ENCODE data around the gene SCAF1.

- no peak for TF ChIP-seq POLR2A (IDR thresholded peaks at IDR 0.05; ENCODE audit: low read depth, low read length)
- no peak for TF ChIP-seq POLR2AphosphoS5 (IDR thresholded peaks at IDR 0.05; ENCODE audit: low read depth, low read length)
- no peak for TF ChIP-seq TAF1 (IDR thresholded peaks at IDR 0.05; ENCODE audit: borderline replicate concordance, low read depth, low read length)
Observed at GRCh38 chr19:49613374-49613773, 28.6 kb upstream of the SCAF1 start.

Measured in GM12892 (cell line).